ENCODE data around the gene HMGA1. TPM values are rescaled to one million over a fixed set of nuclear protein-coding genes. Genes with fewer than 3 reads are reported as not detected.

Gene HMGA1, protein sequence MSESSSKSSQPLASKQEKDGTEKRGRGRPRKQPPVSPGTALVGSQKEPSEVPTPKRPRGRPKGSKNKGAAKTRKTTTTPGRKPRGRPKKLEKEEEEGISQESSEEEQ
- 1,183 TPM for polyA plus RNA-seq (2012; ENCODE audit: insufficient read length, low read depth)

DNA sequence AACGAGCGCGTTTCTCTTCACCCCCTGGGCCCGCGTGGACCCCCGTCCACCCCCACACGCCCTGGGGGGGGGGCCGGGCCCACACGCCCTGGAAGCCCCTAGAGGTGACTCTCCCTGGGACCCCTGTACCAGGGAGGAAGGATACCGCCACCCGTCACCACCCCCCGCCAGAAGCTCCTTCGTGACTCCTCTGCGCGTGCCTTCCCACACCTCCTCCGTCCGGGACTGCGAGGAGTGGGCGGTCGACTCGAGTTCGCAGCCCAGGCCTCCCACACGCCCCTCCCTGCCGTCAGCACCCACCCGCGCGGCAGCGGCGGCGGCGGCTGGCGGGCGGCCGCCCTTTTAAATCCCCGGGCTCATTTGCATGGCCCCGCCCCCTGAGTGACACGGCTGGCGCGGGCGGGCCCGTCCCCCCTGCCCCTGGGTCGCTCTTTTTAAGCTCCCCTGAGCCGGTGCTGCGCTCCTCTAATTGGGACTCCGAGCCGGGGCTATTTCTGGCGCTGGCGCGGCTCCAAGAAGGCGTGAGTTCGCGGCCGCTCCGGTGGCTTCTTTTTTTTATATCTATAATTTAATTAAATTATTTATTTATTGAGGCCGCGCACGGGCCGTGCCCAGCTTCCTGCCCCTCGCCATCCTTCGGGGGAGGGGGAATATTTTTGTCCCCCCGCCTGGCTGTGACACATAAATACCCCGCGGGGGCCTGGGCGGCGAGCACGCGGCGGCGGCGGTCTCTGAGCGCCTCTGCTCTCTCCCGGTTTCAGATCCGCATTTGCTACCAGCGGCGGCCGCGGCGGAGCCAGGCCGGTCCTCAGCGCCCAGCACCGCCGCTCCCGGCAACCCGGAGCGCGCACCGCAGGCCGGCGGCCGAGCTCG is at the start of gene HMGA1:
Gene HMGA1 (plus strand): TSS at position 431 of the 873 bp plus-strand sequence. CDS start 3,908 bp downstream, outside the sequence.
- peak; percentile 30; the same call in 1 of the 2 replicates for TF ChIP-seq SIN3A (IDR thresholded peaks at IDR 0.05; ENCODE audit: borderline replicate concordance, insufficient read depth, low read length)
- peak; percentile 76 for TF ChIP-seq POLR2AphosphoS5 (IDR thresholded peaks at IDR 0.05; ENCODE audit: low read depth, low read length)
- TF ChIP-seq, protein P1, sequence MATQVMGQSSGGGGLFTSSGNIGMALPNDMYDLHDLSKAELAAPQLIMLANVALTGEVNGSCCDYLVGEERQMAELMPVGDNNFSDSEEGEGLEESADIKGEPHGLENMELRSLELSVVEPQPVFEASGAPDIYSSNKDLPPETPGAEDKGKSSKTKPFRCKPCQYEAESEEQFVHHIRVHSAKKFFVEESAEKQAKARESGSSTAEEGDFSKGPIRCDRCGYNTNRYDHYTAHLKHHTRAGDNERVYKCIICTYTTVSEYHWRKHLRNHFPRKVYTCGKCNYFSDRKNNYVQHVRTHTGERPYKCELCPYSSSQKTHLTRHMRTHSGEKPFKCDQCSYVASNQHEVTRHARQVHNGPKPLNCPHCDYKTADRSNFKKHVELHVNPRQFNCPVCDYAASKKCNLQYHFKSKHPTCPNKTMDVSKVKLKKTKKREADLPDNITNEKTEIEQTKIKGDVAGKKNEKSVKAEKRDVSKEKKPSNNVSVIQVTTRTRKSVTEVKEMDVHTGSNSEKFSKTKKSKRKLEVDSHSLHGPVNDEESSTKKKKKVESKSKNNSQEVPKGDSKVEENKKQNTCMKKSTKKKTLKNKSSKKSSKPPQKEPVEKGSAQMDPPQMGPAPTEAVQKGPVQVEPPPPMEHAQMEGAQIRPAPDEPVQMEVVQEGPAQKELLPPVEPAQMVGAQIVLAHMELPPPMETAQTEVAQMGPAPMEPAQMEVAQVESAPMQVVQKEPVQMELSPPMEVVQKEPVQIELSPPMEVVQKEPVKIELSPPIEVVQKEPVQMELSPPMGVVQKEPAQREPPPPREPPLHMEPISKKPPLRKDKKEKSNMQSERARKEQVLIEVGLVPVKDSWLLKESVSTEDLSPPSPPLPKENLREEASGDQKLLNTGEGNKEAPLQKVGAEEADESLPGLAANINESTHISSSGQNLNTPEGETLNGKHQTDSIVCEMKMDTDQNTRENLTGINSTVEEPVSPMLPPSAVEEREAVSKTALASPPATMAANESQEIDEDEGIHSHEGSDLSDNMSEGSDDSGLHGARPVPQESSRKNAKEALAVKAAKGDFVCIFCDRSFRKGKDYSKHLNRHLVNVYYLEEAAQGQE (IDR thresholded peaks at IDR 0.05; ENCODE audit: insufficient read depth in 1 of 2, low read depth in 2 of 2, low read length in 2 of 2), result 0 out of 4 replicates have a peak, but pooled peaks of 1 of the 2 experiments have one; percentile 54
- TF ChIP-seq FOXP2 (optimal IDR thresholded peaks at IDR 0.05; ENCODE audit: borderline replicate concordance, extremely low read depth, extremely low read length, insufficient read depth), result peak; percentile 49
- TF ChIP-seq TAF1 (IDR thresholded peaks at IDR 0.05; ENCODE audit: borderline replicate concordance, insufficient read depth, low read length), result peak; percentile 69; the same call in 1 of the 2 replicates

DNA sequence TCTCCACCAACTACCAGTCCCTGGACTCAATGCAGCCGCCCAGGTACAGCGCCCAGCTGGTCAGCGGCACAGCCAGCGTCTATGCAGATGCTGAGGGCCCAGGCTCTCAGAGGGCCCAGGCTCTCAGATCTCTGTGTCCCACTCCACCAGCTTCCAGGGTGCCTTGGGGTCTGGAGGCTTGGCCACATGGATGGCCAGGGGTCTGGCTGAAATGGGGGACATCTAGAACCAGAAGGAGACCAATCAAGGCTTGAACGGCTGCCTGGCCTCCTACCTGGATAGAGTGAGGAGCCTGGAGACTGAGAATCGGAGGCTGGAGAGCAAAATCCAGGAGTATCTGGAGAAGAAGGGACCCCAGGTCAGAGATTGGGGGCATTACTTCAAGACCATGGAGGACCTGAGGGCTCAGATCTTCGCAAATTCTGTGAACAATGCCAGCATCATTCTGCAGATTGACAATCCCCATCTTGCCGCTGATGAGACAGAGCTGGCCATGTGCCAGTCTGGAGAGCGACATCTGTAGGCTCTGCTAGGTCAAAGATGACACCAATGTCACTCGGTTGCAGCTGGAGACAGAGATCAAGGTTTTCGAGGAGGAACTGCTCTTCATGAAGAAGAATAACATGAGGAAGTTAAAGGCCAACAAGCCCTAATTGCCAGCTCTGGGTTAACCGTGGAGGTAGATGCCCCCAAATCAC is 46.7 kb upstream of the HMGA1 start:
- TF ChIP-seq, protein P1 (IDR thresholded peaks at IDR 0.05; ENCODE audit: insufficient read depth in 1 of 2, low read depth in 2 of 2, low read length in 2 of 2), result no peak
- no peak for TF ChIP-seq SIN3A (IDR thresholded peaks at IDR 0.05; ENCODE audit: borderline replicate concordance, insufficient read depth, low read length)
- TF ChIP-seq TAF1 (IDR thresholded peaks at IDR 0.05; ENCODE audit: borderline replicate concordance, insufficient read depth, low read length), result no peak
- no peak for TF ChIP-seq FOXP2 (optimal IDR thresholded peaks at IDR 0.05; ENCODE audit: borderline replicate concordance, extremely low read depth, extremely low read length, insufficient read depth)
- TF ChIP-seq POLR2AphosphoS5 (IDR thresholded peaks at IDR 0.05; ENCODE audit: low read depth, low read length), result no peak

DNA sequence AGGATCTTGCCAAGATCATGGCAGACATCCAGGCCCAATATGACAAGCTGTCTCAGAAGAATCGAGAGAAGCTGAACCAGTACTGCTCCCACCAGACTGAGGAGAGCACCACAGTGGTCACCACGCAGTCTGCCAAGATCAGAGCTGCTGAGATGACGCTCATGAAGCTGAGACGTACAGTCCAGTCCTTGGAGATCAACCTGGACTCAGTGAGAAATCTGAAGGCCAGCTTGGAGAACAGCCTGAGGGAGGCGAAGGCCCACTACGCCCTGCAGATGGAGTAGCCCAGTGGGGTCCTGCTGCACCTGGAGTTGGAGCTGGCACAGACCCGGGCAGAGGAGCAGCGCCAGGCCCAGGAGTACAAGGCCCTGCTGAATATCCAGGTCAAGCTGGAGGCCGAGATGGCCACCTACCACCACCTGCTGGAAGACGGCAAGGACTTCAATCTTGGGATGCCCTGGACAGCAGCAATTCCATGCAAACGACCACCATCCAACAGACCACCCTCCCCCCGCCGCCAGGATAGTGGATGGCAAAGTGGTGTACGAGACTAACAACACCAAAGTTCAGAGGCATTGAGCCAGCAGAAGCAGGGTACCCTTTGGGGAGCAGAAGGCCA is 46.1 kb upstream of the HMGA1 start:
- TF ChIP-seq SIN3A (IDR thresholded peaks at IDR 0.05; ENCODE audit: borderline replicate concordance, insufficient read depth, low read length) (no peak), TAF1 (IDR thresholded peaks at IDR 0.05; ENCODE audit: borderline replicate concordance, insufficient read depth, low read length) (no peak), POLR2AphosphoS5 (IDR thresholded peaks at IDR 0.05; ENCODE audit: low read depth, low read length) (no peak), FOXP2 (optimal IDR thresholded peaks at IDR 0.05; ENCODE audit: borderline replicate concordance, extremely low read depth, extremely low read length, insufficient read depth) (no peak)
- TF ChIP-seq, protein P1 (IDR thresholded peaks at IDR 0.05; ENCODE audit: insufficient read depth in 1 of 2, low read depth in 2 of 2, low read length in 2 of 2), result no peak

DNA sequence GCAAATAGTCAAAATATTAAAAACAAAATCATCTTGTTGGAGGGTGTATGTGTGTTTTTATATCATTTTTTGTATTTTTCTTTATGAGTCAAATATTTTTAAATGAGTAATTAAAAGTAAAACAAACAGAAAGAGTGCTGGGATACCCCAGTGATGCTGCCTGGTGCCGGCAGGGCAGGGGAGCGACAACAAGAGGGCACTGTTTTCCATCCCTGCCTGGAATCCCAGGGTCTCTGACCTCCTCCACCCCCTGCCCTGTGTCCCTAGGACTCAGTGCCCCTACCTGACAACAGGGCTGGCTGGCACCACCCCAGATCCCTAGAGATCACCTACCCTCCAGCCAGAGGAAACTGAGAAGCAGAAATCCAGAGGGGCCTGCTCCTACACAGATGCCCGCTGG is 41.9 kb upstream of the HMGA1 start:
- TF ChIP-seq FOXP2 (optimal IDR thresholded peaks at IDR 0.05; ENCODE audit: borderline replicate concordance, extremely low read depth, extremely low read length, insufficient read depth) (no peak), TAF1 (IDR thresholded peaks at IDR 0.05; ENCODE audit: borderline replicate concordance, insufficient read depth, low read length) (no peak), POLR2AphosphoS5 (IDR thresholded peaks at IDR 0.05; ENCODE audit: low read depth, low read length) (no peak)

DNA sequence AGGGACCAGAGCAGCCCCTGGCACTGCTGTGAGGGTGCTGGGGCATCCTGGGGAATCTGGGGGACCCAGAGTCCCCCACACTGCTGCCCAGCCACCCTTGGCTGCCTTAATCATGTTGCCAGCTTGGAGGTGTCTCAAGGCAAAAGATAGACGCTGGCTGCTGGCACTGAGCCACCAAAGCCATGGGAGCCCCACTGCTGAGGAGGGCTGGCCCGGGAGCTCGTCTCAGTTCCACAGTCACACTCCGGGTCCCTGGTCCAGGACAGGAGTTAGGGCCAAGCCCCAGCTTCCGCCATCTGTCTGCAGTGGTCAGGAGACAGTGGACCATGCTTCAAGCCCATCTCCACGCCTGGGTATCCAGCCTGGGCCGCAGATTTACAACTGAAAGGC is 41.0 kb upstream of the HMGA1 start:
- TF ChIP-seq, protein P1 (IDR thresholded peaks at IDR 0.05; ENCODE audit: insufficient read depth in 1 of 2, low read depth in 2 of 2, low read length in 2 of 2), result no peak
- no peak for TF ChIP-seq SIN3A (IDR thresholded peaks at IDR 0.05; ENCODE audit: borderline replicate concordance, insufficient read depth, low read length)
- TF ChIP-seq POLR2AphosphoS5 (IDR thresholded peaks at IDR 0.05; ENCODE audit: low read depth, low read length), result no peak
- no peak for TF ChIP-seq TAF1 (IDR thresholded peaks at IDR 0.05; ENCODE audit: borderline replicate concordance, insufficient read depth, low read length)
- no peak for TF ChIP-seq FOXP2 (optimal IDR thresholded peaks at IDR 0.05; ENCODE audit: borderline replicate concordance, extremely low read depth, extremely low read length, insufficient read depth)

All from PFSK-1 (cell line).